ENCODE results near the gene SLC22A25.

The SLC22A25 gene

DNA sequence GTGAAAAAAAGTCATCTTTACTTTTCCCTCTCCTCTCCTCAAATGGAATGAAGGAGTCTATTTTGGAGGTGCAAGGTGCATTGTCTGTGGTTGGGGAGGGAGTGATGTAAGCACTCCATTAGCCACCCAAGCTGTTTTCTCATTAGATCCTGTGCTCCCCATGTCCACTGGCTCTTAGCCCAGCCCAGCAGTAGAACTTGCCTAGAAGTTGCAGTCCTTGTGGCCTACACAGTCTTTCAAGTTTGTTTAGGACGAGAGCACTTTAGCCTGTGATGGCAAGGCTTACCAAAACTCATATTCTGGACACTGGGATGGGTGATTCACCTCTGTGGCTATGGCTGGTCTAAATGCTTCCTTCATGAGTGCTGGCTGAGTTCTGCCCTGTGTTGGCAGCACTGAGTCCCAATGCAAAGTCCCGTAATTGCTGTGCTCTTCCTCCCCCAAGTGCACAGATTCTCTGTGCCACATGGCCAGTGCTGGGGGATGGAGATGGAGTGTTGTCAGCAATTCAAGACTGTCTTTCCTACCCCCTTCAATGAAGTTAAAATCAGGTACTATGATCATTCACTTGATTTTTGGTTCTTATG lies 15.8 kb downstream of the SLC22A25 start:
- Histone ChIP-seq H3K9ac (ENCODE audit: low read length) (no peak overlapping the region), H3K36me3 (ENCODE audit: control insufficient read depth, insufficient read depth, low read length, severe bottlenecking) (no peaks in the 10 kb centered on the region), H3K4me1 (ENCODE audit: control insufficient read depth, insufficient read depth, low read length) (no peaks in the 10 kb centered on the region), H3K4me3 (ENCODE audit: low read length) (no peak overlapping the region), H3K9me3 (ENCODE audit: control insufficient read depth, low read length) (no peaks in the 10 kb centered on the region), H3K27me3 (replicated peaks; ENCODE audit: control insufficient read depth, insufficient read depth, low read length) (peaks cover 3% of the 10 kb centered on the region)
- DNase-seq (ENCODE audit: low read depth) = no peak

DNA sequence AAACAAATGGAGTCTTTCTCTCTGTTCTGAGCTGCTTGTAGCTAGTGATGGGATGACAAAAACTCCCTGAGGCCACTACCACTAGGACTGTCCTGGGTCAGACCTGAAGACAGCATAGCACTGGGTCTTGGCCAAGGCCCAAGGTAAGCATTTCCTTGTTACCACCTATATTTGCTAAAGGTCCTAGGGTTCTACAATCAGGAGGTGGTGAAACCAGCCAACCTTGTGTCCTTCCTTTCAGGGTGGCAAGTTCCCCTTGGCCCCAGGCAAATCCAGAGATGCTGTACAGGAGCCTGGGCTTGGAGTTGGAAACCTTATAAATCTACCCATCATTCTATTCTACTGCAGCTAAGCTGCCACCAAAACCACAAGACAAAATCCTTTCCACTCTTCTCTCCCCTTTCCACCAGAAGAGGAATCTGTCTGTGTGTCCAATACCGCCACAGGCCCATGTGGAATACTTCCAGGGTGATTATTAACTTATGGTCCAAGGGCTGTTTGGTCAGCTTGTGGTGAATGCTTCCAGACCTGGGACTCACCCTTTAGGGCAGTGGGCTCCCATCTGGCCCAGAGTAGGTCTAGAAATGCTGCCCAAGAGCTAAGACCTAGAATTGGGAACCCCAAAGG lies 16.8 kb downstream of the SLC22A25 start:
- H3K9ac ChIP-seq (ENCODE audit: low read length) = no peak overlapping the region
- H3K9me3 ChIP-seq (ENCODE audit: control insufficient read depth, low read length) = no peaks in the 10 kb centered on the region
- no peaks in the 10 kb centered on the region for H3K4me1 ChIP-seq (ENCODE audit: control insufficient read depth, insufficient read depth, low read length)
- no peak for DNase-seq (ENCODE audit: low read depth)
- peaks cover 3% of the 10 kb centered on the region for H3K27me3 ChIP-seq (replicated peaks; ENCODE audit: control insufficient read depth, insufficient read depth, low read length)
- no peaks in the 10 kb centered on the region for H3K36me3 ChIP-seq (ENCODE audit: control insufficient read depth, insufficient read depth, low read length, severe bottlenecking)
- no peak overlapping the region for H3K4me3 ChIP-seq (ENCODE audit: low read length)

DNA sequence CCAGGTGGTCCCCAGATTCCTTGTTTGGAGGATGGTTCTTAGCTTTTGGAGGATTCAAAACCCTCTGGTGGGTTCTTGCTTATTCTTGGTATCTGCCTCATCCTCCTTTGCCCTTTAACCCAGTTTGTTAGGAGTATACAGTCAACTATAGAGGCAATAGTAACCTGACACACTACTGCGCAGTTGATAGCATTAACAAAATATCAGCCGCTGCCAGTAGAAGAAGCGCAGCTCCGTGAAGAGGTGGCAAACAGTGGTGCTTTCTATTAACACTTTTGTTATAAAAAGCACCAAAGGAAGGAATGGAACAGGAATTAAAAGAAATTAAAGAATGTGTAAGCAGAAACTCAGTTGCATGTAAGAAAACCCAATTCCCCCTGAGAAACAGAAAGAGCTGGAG lies 29.3 kb downstream of the SLC22A25 start:
- Histone ChIP-seq H3K9me3 (ENCODE audit: control insufficient read depth, low read length) (no peaks in the 10 kb centered on the region), H3K4me3 (ENCODE audit: low read length) (no peak overlapping the region), H3K9ac (ENCODE audit: low read length) (no peak overlapping the region), H3K27me3 (replicated peaks; ENCODE audit: control insufficient read depth, insufficient read depth, low read length) (peaks cover 24% of the 10 kb centered on the region), H3K4me1 (ENCODE audit: control insufficient read depth, insufficient read depth, low read length) (peaks cover 4% of the 10 kb centered on the region), H3K36me3 (ENCODE audit: control insufficient read depth, insufficient read depth, low read length, severe bottlenecking) (no peaks in the 10 kb centered on the region)
- DNase-seq (ENCODE audit: low read depth) = no peak

DNA sequence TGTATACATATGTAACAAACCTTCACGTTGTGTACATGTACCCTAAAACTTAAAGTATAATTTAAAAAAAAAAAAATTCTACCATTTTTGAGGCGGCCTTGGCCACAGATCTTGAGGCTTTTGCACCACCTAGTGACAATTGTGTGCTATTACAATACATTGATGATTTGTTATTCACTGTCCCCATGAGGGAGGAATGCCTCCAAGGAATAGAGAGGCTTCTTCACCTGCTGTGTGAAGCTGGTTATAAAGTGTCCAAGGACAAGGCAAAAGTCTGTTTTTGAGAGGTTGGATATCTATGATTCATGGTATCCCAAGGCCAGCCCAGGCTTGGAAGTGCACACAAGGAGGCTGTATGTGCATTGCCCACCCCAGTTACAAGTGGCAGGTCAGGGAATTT lies 30.7 kb downstream of the SLC22A25 start:
- DNase-seq (ENCODE audit: low read depth) = peak; percentile 39
- no peaks in the 10 kb centered on the region for H3K36me3 ChIP-seq (ENCODE audit: control insufficient read depth, insufficient read depth, low read length, severe bottlenecking)
- no peak overlapping the region for H3K4me3 ChIP-seq (ENCODE audit: low read length)
- H3K27me3 ChIP-seq (replicated peaks; ENCODE audit: control insufficient read depth, insufficient read depth, low read length) = peaks cover 24% of the 10 kb centered on the region
- no peak overlapping the region for H3K9ac ChIP-seq (ENCODE audit: low read length)
- H3K4me1 ChIP-seq (ENCODE audit: control insufficient read depth, insufficient read depth, low read length) = peaks cover 4% of the 10 kb centered on the region
- no peaks in the 10 kb centered on the region for H3K9me3 ChIP-seq (ENCODE audit: control insufficient read depth, low read length)

DNA sequence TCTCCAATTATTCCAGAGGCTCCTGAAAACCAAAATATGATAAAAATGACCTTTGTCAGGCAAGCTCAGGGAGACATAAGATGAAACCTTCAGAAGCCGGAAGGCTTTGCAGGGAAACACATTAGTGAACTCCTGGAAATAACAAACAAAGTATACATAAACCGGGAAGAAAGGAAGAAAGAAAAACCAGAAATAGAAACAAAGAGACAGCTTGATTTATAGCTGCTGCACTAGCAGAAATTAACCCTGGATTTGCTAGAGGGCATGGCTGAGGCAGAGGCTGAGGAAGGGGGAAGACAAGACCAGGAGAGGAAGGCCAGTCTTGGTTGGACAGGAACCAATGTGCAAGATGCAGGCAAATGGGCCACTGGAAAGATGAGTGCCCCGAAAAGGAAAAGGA lies 33.3 kb downstream of the SLC22A25 start:
- H3K9me3 ChIP-seq (ENCODE audit: control insufficient read depth, low read length) = peaks cover 6% of the 10 kb centered on the region
- no peak overlapping the region for H3K9ac ChIP-seq (ENCODE audit: low read length)
- no peak overlapping the region for H3K4me3 ChIP-seq (ENCODE audit: low read length)
- no peaks in the 10 kb centered on the region for H3K36me3 ChIP-seq (ENCODE audit: control insufficient read depth, insufficient read depth, low read length, severe bottlenecking)
- no peak for DNase-seq (ENCODE audit: low read depth)
- peaks cover 18% of the 10 kb centered on the region for H3K27me3 ChIP-seq (replicated peaks; ENCODE audit: control insufficient read depth, insufficient read depth, low read length)
- peaks cover 4% of the 10 kb centered on the region for H3K4me1 ChIP-seq (ENCODE audit: control insufficient read depth, insufficient read depth, low read length)

Measured in adipocyte (in vitro differentiated cells).